ENCODE results near the gene SYCP1. TPM values are rescaled to one million over a fixed set of nuclear protein-coding genes. Genes with fewer than 3 reads are reported as not detected.

SYCP1 gene
- total and polyA plus RNA-seq, 2 of the 8 experiments (the other 6 are each of a cell fraction or from before 2014, with no cell fraction given), result 0.11 to 0.26 TPM

GRCh38 chr1:115040501-115040900, 185.8 kb downstream of the SYCP1 start (continued):
- TF ChIP-seq JUND (IDR thresholded peaks at IDR 0.05; ENCODE audit: low read length) (no peak), POLR2AphosphoS5 (IDR thresholded peaks at IDR 0.05; ENCODE audit: low read depth, low read length) (no peak), RNF2 (IDR thresholded peaks at IDR 0.05; ENCODE audit: borderline replicate concordance, low read depth, low read length, missing control alignments, poor library complexity, severe bottlenecking) (no peak), CEBPB (IDR thresholded peaks at IDR 0.05; ENCODE audit: low read depth, low read length) (no peak), BRCA1 (IDR thresholded peaks at IDR 0.05; ENCODE audit: low read depth, low read length) (no peak), JUN (IDR thresholded peaks at IDR 0.05; ENCODE audit: low read depth, low read length) (no peak), SP1 (IDR thresholded peaks at IDR 0.05; ENCODE audit: low read depth, low read length) (no peak), USF2 (IDR thresholded peaks at IDR 0.05; ENCODE audit: low read length) (no peak)
